ENCODE results near the gene CAPN10. TPM values are rescaled to one million over a fixed set of nuclear protein-coding genes. Genes with fewer than 3 reads are reported as not detected.

Gene CAPN10
- total RNA-seq, 4 donors from 2014 or later = 41.9 to 118 (median 48.7) TPM

DNA sequence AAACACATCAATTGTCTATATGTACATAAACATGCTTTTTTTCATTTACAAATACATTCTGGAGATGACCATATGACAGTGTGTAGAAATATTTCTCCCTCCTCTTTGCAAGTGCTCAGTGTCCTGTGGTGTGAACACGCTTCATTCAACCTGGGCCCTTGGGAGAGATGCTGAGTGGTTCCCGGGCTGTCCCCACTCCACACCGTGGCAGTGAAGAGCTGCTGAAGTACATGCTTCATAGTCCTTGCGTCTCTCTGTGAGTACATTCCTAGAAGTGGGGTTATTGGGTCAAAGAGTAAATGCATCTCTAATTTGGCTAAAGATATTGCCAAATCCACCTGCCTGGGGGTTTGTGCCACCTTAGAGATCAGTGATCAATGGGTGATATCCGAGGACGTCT is 32.2 kb downstream of the CAPN10 start:
- in situ Hi-C loops (cut with MboI; ENCODE audit: low pct_ligation_motif_present in 1 of 4, low pct_unique_long_range_greater_than_20kb in 1 of 4, low sequenced_read_pairs in 3 of 4) (no loop called here), intact Hi-C loops (cut with DNase I; ENCODE audit: low total_unique reads) (no loop called here)
- H3K27ac ChIP-seq = no peak overlapping the region
- no peak overlapping the region for H3K4me3 ChIP-seq
- H3K9me3 ChIP-seq = no peaks in the 10 kb centered on the region
- DNase-seq = no peak
- no peaks in the 10 kb centered on the region for H3K27me3 ChIP-seq
- TF ChIP-seq EP300 (IDR thresholded peaks at IDR 0.05; ENCODE audit: low read depth) (no peak), CTCF (IDR thresholded peaks at IDR 0.05) (no peak), POLR2AphosphoS5 (IDR thresholded peaks at IDR 0.05) (no peak), POLR2A (IDR thresholded peaks at IDR 0.05) (no peak)
- peaks cover 0 to 7% (median 0%) of the 10 kb centered on the region in 4 donors for H3K4me1 ChIP-seq
- WGBS, 2 donors (ENCODE audit: low coverage in 1 of 2) = 87% methylated on average over 6 of the region's 6 CpGs; no CpG with 5 or more reads in 1 of the 2 donors
- peaks cover 0 to 17% (median 2%) of the 10 kb centered on the region in 4 donors for H3K36me3 ChIP-seq

GRCh38 chr2:240619506-240620148 is 33.1 kb downstream of the CAPN10 start:
- Histone ChIP-seq H3K9me3 (no peaks in the 10 kb centered on the region), H3K27me3 (no peaks in the 10 kb centered on the region), H3K36me3 (peaks cover 0 to 17% (median 2%) of the 10 kb centered on the region in 4 donors), H3K4me1 (peaks cover 0 to 7% (median 0%) of the 10 kb centered on the region in 4 donors), H3K27ac (no peak overlapping the region), H3K4me3 (no peak overlapping the region)
- no peak for DNase-seq
- in situ Hi-C loops (cut with MboI; ENCODE audit: low pct_ligation_motif_present in 1 of 4, low pct_unique_long_range_greater_than_20kb in 1 of 4, low sequenced_read_pairs in 3 of 4) = no loop called here
- intact Hi-C loops (cut with DNase I; ENCODE audit: low total_unique reads) = no loop called here
- WGBS, 2 donors (ENCODE audit: low coverage in 1 of 2) = 73% methylated on average over 19 of the region's 19 CpGs; no CpG with 5 or more reads in 1 of the 2 donors
- TF ChIP-seq POLR2A (IDR thresholded peaks at IDR 0.05) = no peak
- TF ChIP-seq POLR2AphosphoS5 (IDR thresholded peaks at IDR 0.05) = no peak
- TF ChIP-seq EP300 (IDR thresholded peaks at IDR 0.05; ENCODE audit: low read depth) = no peak
- no peak for TF ChIP-seq CTCF (IDR thresholded peaks at IDR 0.05)

GRCh38 chr2:240620149-240620731 is 33.7 kb downstream of the CAPN10 start:
- Histone ChIP-seq H3K27me3 (no peaks in the 10 kb centered on the region), H3K9me3 (no peaks in the 10 kb centered on the region), H3K27ac (no peak overlapping the region), H3K36me3 (peaks cover 0 to 17% (median 2%) of the 10 kb centered on the region in 4 donors), H3K4me3 (no peak overlapping the region), H3K4me1 (peaks cover 0 to 7% (median 0%) of the 10 kb centered on the region in 4 donors)
- no peak for DNase-seq
- no peak for TF ChIP-seq EP300 (IDR thresholded peaks at IDR 0.05; ENCODE audit: low read depth)
- TF ChIP-seq POLR2A (IDR thresholded peaks at IDR 0.05) = no peak
- TF ChIP-seq POLR2AphosphoS5 (IDR thresholded peaks at IDR 0.05) = no peak
- no peak for TF ChIP-seq CTCF (IDR thresholded peaks at IDR 0.05)
- intact Hi-C loops (cut with DNase I; ENCODE audit: low total_unique reads) = no loop called here
- in situ Hi-C loops (cut with MboI; ENCODE audit: low pct_ligation_motif_present in 1 of 4, low pct_unique_long_range_greater_than_20kb in 1 of 4, low sequenced_read_pairs in 3 of 4) = no loop called here
- 90% methylated on average over 13 of the region's 13 CpGs; no CpG with 5 or more reads in 1 of the 2 donors for WGBS, 2 donors (ENCODE audit: low coverage in 1 of 2)

DNA sequence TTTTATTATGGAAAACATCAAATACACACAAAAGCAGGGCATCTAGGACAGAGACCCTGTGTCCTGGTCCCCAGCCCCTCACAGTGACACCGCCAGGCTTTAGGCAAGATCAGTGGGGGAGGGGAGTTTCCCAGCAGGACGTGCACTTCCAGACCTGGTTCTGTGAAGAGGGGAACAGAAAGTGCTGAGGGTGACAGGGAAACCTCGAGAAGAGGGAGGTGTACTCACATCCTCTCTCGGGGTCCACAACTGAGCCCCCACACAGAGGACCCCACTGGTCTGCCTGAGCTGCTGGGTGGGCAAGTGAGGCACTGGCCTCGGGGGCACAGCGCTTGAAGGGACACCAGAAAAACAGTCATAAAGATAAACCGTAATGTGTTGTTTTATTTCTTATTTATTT is 34.3 kb downstream of the CAPN10 start:
- intact Hi-C loops (cut with DNase I; ENCODE audit: low total_unique reads) = no loop called here

More for the DNA sequence above, 34.3 kb downstream of the CAPN10 start:
- WGBS, 2 donors (ENCODE audit: low coverage in 1 of 2) = 72% methylated on average over 7 of the region's 7 CpGs; no CpG with 5 or more reads in 1 of the 2 donors
- Histone ChIP-seq H3K27ac (no peak overlapping the region), H3K4me1 (peaks cover 0 to 7% (median 0%) of the 10 kb centered on the region in 4 donors), H3K4me3 (no peak overlapping the region), H3K27me3 (no peaks in the 10 kb centered on the region), H3K36me3 (peaks cover 0 to 17% (median 2%) of the 10 kb centered on the region in 4 donors), H3K9me3 (no peaks in the 10 kb centered on the region)
- no peak for TF ChIP-seq EP300 (IDR thresholded peaks at IDR 0.05; ENCODE audit: low read depth)
- no peak for DNase-seq
- in situ Hi-C loops (cut with MboI; ENCODE audit: low pct_ligation_motif_present in 1 of 4, low pct_unique_long_range_greater_than_20kb in 1 of 4, low sequenced_read_pairs in 3 of 4) = no loop called here
